IgD-negative memory B cell (primary cell): ENCODE measurements around the gene PLA2G5. TPM values are rescaled to one million over a fixed set of nuclear protein-coding genes. Genes with fewer than 3 reads are reported as not detected.
"Not testable (repeated sequence)": the region's sequence is repeated elsewhere in the genome, so short reads cannot be mapped to it uniquely, and the experiment has no call there.

Source experiments
- H3K27ac Mint-ChIP-seq, 3 donors: one replicate each; pipeline ENCODE4 v1.8.0; 2020 to 2022; ENCODE audit warnings: mild to moderate bottlenecking in 3 of 3, mixed read lengths in 3 of 3, moderate library complexity in 1 of 3
- H3K27me3 Mint-ChIP-seq: one replicate; pipeline ENCODE4 v1.8.0; 2021; ENCODE audit warnings: mixed read lengths
- H3K36me3 Mint-ChIP-seq: one replicate; pipeline ENCODE4 v1.8.0; 2020; ENCODE audit warnings: mild to moderate bottlenecking, mixed read lengths
- H3K4me1 Mint-ChIP-seq, 3 donors: one replicate each; pipeline ENCODE4 v1.8.0; 2020 to 2022; ENCODE audit warnings: mixed read lengths in 3 of 3, mild to moderate bottlenecking in 1 of 3
- H3K4me3 Mint-ChIP-seq, 4 donors: one replicate each; pipeline ENCODE4 v1.8.0; 2020 to 2022; ENCODE audit warnings: mild to moderate bottlenecking in 4 of 4, mixed read lengths in 4 of 4, moderate library complexity in 3 of 4
- H3K9me3 Mint-ChIP-seq, 3 donors: one replicate each; pipeline ENCODE4 v1.8.0; 2020 to 2021; ENCODE audit warnings: mixed read lengths in 3 of 3, mild to moderate bottlenecking in 1 of 3
- polyA plus RNA-seq: library from polyadenylated mRNA; unstranded; fragments of 300-500 nt; fragmentation: Illumina TruSeq; gene quantifications from one replicate; pipeline ENCODE4 v1.2.3, GENCODE V29; 2021

Gene PLA2G5
- polyA plus RNA-seq, 1 donor from 2014 or later, result not detected

GRCh38 chr1:20051218-20051829 is 18.7 kb upstream of the PLA2G5 start:
- Mint-ChIP-seq H3K9me3 (peaks cover 7 to 30% (median 18%) of the 10 kb centered on the region in 3 donors), H3K36me3 (no peaks in the 10 kb centered on the region), H3K27ac (no peak overlapping the region), H3K4me3 (no peak overlapping the region), H3K4me1 (peaks cover 0 to 4% (median 0%) of the 10 kb centered on the region in 3 donors), H3K27me3 (no peaks in the 10 kb centered on the region)

- no peak overlapping the region for H3K27ac Mint-ChIP-seq
- H3K4me1 Mint-ChIP-seq, result no peaks in the 10 kb centered on the region
- H3K4me3 Mint-ChIP-seq, result no peak overlapping the region
- H3K36me3 Mint-ChIP-seq, result no peaks in the 10 kb centered on the region
- H3K27me3 Mint-ChIP-seq, result no peaks in the 10 kb centered on the region
- H3K9me3 Mint-ChIP-seq, result peaks cover 7 to 30% (median 18%) of the 10 kb centered on the region in 3 donors
Observed at GRCh38 chr1:20052386-20052785, 17.6 kb upstream of the PLA2G5 start.

- Mint-ChIP-seq H3K4me3 (no peak overlapping the region), H3K4me1 (peaks cover 27 to 33% (median 30%) of the 10 kb centered on the region in 3 donors), H3K27ac (no peak overlapping the region), H3K9me3 (peaks cover 0 to 5% (median 2%) of the 10 kb centered on the region in 3 donors), H3K36me3 (no peaks in the 10 kb centered on the region), H3K27me3 (peaks cover 4% of the 10 kb centered on the region)
Observed at GRCh38 chr1:20057886-20058420, 12.0 kb upstream of the PLA2G5 start.

- Mint-ChIP-seq H3K27me3 (peaks cover 4% of the 10 kb centered on the region), H3K4me1 (peaks cover 27 to 34% (median 30%) of the 10 kb centered on the region in 3 donors), H3K36me3 (no peaks in the 10 kb centered on the region), H3K27ac (no peak overlapping the region), H3K9me3 (peaks cover 0 to 2% (median 2%) of the 10 kb centered on the region in 3 donors), H3K4me3 (peak overlapping the region in 1 of 4 donors; percentile 77)
Observed at GRCh38 chr1:20058531-20058930, 11.5 kb upstream of the PLA2G5 start.

DNA sequence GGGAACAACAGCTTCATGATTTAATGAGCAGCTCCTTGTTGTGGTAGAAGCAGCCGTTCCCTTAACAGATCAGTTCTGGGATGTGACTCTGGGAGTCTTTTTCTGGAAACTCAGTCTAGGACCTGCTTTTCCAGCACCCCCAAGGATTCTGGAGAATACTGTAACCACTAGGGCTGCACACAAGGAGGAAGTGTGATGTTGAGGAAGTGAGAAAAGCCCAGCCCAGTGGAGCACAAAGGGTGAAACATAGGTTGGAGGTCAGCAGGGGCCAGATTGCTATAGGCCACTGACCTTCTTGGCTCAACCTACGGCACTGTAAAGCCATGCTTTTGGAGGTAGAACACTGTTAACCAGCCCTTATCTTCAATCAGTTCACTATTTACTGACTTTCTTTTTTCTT is 10.1 kb upstream of the PLA2G5 start:
- Mint-ChIP-seq H3K36me3 (no peaks in the 10 kb centered on the region), H3K27me3 (peaks cover 4% of the 10 kb centered on the region), H3K9me3 (no peaks in the 10 kb centered on the region), H3K27ac (peak overlapping the region in 1 of 3 donors; percentile 45), H3K4me1 (peaks cover 27 to 34% (median 30%) of the 10 kb centered on the region in 3 donors), H3K4me3 (peak overlapping the region in 3 of 4 donors; percentile 24 to 86 (median 73))

GRCh38 chr1:20060791-20061190 is 9.2 kb upstream of the PLA2G5 start:
- not testable (repeated sequence) for H3K27me3 Mint-ChIP-seq, H3K36me3 Mint-ChIP-seq

DNA sequence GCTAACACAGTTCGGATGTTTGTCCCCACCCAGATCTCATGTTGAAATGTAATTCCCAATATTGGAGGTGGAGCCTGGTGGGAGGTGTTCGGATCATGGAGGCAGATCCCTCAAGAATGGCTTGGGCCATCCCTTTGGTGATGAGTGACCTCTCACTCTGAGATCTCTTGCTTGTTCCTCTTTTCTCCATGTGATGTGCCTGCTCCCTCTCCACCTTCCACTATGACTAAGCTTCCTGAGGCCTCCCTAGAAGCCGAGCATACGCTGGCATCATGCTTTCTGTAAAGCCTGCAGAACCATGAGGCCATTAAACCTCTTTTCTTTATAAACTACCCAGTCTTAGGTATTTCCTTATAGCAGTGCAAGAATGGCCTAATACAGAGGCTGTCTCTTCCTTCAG is 8.1 kb upstream of the PLA2G5 start:
- Mint-ChIP-seq H3K27ac (no peak overlapping the region), H3K9me3 (no peaks in the 10 kb centered on the region), H3K4me3 (no peak overlapping the region), H3K36me3 (peaks cover 2% of the 10 kb centered on the region), H3K4me1 (peaks cover 27 to 34% (median 30%) of the 10 kb centered on the region in 3 donors), H3K27me3 (peaks cover 4% of the 10 kb centered on the region)

More at GRCh38 chr1:20060791-20061190, 9.2 kb upstream of the PLA2G5 start:
- H3K4me3 Mint-ChIP-seq, H3K9me3 Mint-ChIP-seq, H3K27ac Mint-ChIP-seq: not testable (repeated sequence)
- peaks cover 27 to 34% (median 30%) of the 10 kb centered on the region in 3 donors for H3K4me1 Mint-ChIP-seq

GRCh38 chr1:20063861-20064292 is 6.1 kb upstream of the PLA2G5 start:
- peaks cover 2% of the 10 kb centered on the region for H3K36me3 Mint-ChIP-seq
- H3K27ac Mint-ChIP-seq, result no peak overlapping the region
- no peak overlapping the region for H3K4me3 Mint-ChIP-seq
- H3K9me3 Mint-ChIP-seq, result no peaks in the 10 kb centered on the region
- H3K27me3 Mint-ChIP-seq, result no peaks in the 10 kb centered on the region
- H3K4me1 Mint-ChIP-seq, result peaks cover 16 to 25% (median 19%) of the 10 kb centered on the region in 3 donors

GRCh38 chr1:20068722-20069121 is 1.3 kb upstream of the PLA2G5 start:
- no peaks in the 10 kb centered on the region for H3K27me3 Mint-ChIP-seq
- no peak overlapping the region for H3K4me3 Mint-ChIP-seq
- no peak overlapping the region for H3K27ac Mint-ChIP-seq
- peaks cover 8 to 15% (median 14%) of the 10 kb centered on the region in 3 donors for H3K4me1 Mint-ChIP-seq
- no peaks in the 10 kb centered on the region for H3K9me3 Mint-ChIP-seq
- peaks cover 2% of the 10 kb centered on the region for H3K36me3 Mint-ChIP-seq

DNA sequence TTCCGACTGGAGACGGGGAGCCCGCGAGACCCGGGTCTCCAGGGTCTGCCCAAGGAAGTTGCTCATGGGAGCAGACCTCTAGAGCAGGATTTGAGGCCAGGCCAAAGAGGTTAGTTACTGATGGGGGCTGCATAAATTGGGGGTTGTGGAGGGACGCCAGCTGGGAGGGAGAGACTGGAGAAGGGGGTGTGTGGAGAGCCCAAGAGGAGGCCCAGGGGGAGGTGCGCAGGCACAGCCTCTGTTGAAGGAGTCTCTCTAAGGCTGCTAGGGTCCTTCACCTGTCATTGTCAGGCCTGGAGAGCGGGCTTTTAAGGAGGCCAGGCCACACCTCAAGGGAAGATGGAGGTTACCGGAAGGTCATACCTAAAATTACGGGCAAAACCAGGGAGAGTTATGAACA is 363 bp downstream of the PLA2G5 start:
- Mint-ChIP-seq H3K4me3 (no peak overlapping the region), H3K4me1 (peaks cover 12 to 18% (median 16%) of the 10 kb centered on the region in 3 donors), H3K36me3 (peaks cover 2% of the 10 kb centered on the region), H3K9me3 (no peaks in the 10 kb centered on the region), H3K27me3 (no peaks in the 10 kb centered on the region), H3K27ac (no peak overlapping the region)

DNA sequence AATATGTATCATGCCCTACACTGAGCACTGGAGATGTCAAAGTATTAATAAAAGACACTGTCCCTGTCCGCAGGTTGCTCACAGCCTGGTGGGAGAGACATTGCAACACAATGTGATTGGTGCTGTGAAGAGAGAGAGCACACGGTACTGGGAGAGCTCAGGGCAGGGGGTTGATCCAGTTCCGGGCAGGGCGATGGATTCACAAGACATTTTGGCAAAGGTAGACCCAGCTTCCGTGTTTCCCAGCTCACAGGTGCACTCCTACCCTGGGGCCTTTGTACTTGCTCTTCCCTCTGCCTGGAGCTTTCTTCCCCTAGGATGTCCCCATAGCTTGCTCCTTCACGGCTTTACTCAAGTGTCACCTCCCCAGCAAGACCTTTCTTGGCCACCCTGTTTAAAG is 1.4 kb downstream of the PLA2G5 start:
- no peaks in the 10 kb centered on the region for H3K36me3 Mint-ChIP-seq
- no peak overlapping the region for H3K27ac Mint-ChIP-seq
- H3K4me3 Mint-ChIP-seq, result no peak overlapping the region
- no peaks in the 10 kb centered on the region for H3K9me3 Mint-ChIP-seq
- H3K27me3 Mint-ChIP-seq, result no peaks in the 10 kb centered on the region
- peaks cover 13 to 20% (median 18%) of the 10 kb centered on the region in 3 donors for H3K4me1 Mint-ChIP-seq

- H3K4me3 Mint-ChIP-seq, result peak overlapping the region in 2 of 4 donors; percentile 36 to 56
Observed at GRCh38 chr1:20072771-20073170, 2.8 kb downstream of the PLA2G5 start.

GRCh38 chr1:20073256-20073655 is 3.3 kb downstream of the PLA2G5 start:
- Mint-ChIP-seq H3K4me1 (peaks cover 15 to 34% (median 33%) of the 10 kb centered on the region in 3 donors), H3K27me3 (no peaks in the 10 kb centered on the region), H3K27ac (peak overlapping the region in 1 of 3 donors; percentile 12), H3K36me3 (no peaks in the 10 kb centered on the region), H3K4me3 (peak overlapping the region in 2 of 4 donors; percentile 36 to 56), H3K9me3 (no peaks in the 10 kb centered on the region)

More at GRCh38 chr1:20072771-20073170, 2.8 kb downstream of the PLA2G5 start:
- H3K9me3 Mint-ChIP-seq, result no peaks in the 10 kb centered on the region
- no peaks in the 10 kb centered on the region for H3K27me3 Mint-ChIP-seq
- peaks cover 13 to 29% (median 28%) of the 10 kb centered on the region in 3 donors for H3K4me1 Mint-ChIP-seq
- no peaks in the 10 kb centered on the region for H3K36me3 Mint-ChIP-seq
- H3K27ac Mint-ChIP-seq, result peak overlapping the region in 1 of 3 donors; percentile 18

DNA sequence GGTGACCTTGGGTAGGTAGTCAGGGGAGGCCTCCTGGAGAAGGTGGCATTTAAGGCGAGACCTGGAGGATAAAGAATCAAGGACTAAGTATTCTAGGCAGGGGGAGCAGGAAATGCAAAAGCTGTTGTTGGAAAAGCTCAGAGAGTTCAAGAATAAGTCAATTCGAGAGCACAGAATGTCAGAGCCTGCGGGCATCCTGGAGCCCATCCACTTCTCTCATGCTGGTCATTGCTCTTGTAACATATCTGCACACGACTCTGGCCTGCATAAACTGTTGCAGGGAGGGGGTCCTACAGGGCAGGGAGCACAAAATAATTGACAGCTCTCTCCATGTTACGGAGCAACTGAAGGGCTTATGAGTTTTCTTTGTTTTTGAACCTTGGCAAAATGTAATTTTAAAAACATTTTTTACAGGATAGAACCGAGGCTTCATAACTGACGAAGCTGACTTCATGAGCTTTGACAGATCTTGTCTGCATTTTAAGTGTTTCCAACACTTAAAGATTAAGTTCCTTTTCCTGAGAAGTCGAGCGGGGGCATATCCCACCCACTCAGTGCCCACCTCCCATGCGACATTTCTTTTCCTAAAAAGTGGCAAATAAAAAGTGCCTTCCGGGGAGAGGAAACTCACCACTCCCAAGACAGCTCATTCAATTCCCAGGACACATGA is 4.2 kb downstream of the PLA2G5 start:
- no peak overlapping the region for H3K27ac Mint-ChIP-seq
- H3K4me1 Mint-ChIP-seq, result peaks cover 22 to 43% (median 42%) of the 10 kb centered on the region in 3 donors
- no peaks in the 10 kb centered on the region for H3K36me3 Mint-ChIP-seq
- H3K9me3 Mint-ChIP-seq, result no peaks in the 10 kb centered on the region
- H3K4me3 Mint-ChIP-seq, result no peak overlapping the region
- H3K27me3 Mint-ChIP-seq, result peaks cover 2% of the 10 kb centered on the region

- Mint-ChIP-seq H3K4me3 (no peak overlapping the region), H3K9me3 (no peaks in the 10 kb centered on the region), H3K27ac (peak overlapping the region in 1 of 3 donors; percentile 21), H3K36me3 (no peaks in the 10 kb centered on the region), H3K4me1 (peaks cover 25 to 46% (median 45%) of the 10 kb centered on the region in 3 donors), H3K27me3 (peaks cover 2% of the 10 kb centered on the region)
Observed at GRCh38 chr1:20074725-20075171, 4.8 kb downstream of the PLA2G5 start.
